NCI-H2196 treated with DMSO at 0.1 percent for 48 hours (cell line): Measurements from ENCODE around the gene WWOX.

ENCODE experiments used
- DNase-seq: peaks from one replicate; lab custom pipeline; 2025; ENCODE audit not compliant: unreplicated experiment; lab: John Stamatoyannopoulos, UW

The WWOX gene

GRCh38 chr16:78780808-78781207 is 681.4 kb downstream of the WWOX start:
- DNase-seq: no peak

GRCh38 chr16:78782572-78782971 is 683.1 kb downstream of the WWOX start:
- DNase-seq: no peak

- no peak for DNase-seq
Observed at GRCh38 chr16:78783570-78784079, 684.2 kb downstream of the WWOX start.

- no peak for DNase-seq
Observed at GRCh38 chr16:78784771-78785170, 685.3 kb downstream of the WWOX start.

GRCh38 chr16:78785218-78785617 is 685.8 kb downstream of the WWOX start:
- DNase-seq: no peak

- no peak for DNase-seq
Observed at GRCh38 chr16:78786635-78787034, 687.2 kb downstream of the WWOX start.

GRCh38 chr16:78788276-78788675 is 688.8 kb downstream of the WWOX start:
- no peak for DNase-seq

- no peak for DNase-seq
Observed at GRCh38 chr16:78788696-78789095, 689.2 kb downstream of the WWOX start.

- no peak for DNase-seq
Observed at GRCh38 chr16:78789561-78789960, 690.1 kb downstream of the WWOX start.

- no peak for DNase-seq
Observed at GRCh38 chr16:78791011-78791410, 691.6 kb downstream of the WWOX start.

- DNase-seq: no peak
Observed at GRCh38 chr16:78791926-78792325, 692.5 kb downstream of the WWOX start.

- DNase-seq: no peak
Observed at GRCh38 chr16:78792952-78793351, 693.5 kb downstream of the WWOX start.

- DNase-seq: no peak
Observed at GRCh38 chr16:78794581-78795250, 695.3 kb downstream of the WWOX start.

- DNase-seq: no peak
Observed at GRCh38 chr16:78795433-78795832, 696.0 kb downstream of the WWOX start.

GRCh38 chr16:78796221-78796866 is 696.9 kb downstream of the WWOX start:
- no peak for DNase-seq

GRCh38 chr16:78799429-78799828 is 700.0 kb downstream of the WWOX start:
- DNase-seq: no peak

GRCh38 chr16:78800523-78800922 is 701.1 kb downstream of the WWOX start:
- no peak for DNase-seq

- no peak for DNase-seq
Observed at GRCh38 chr16:78804058-78804735, 704.7 kb downstream of the WWOX start.

GRCh38 chr16:78805556-78805955 is 706.1 kb downstream of the WWOX start:
- no peak for DNase-seq

- no peak for DNase-seq
Observed at GRCh38 chr16:78811247-78811646, 711.8 kb downstream of the WWOX start.

- DNase-seq: no peak
Observed at GRCh38 chr16:78812582-78812981, 713.1 kb downstream of the WWOX start.

- DNase-seq: no peak
Observed at GRCh38 chr16:78813661-78814311, 714.3 kb downstream of the WWOX start.
